SH-SY5Y (cell line): Measurements from ENCODE around the gene DIDO1.

Source experiments
- GATA2 ChIP-seq: IDR thresholded peaks from 2 replicates; pipeline ENCODE4 v1.6.1; 2011; ENCODE audit warnings: mild to moderate bottlenecking, low read depth, low read length
- GATA3 ChIP-seq: IDR thresholded peaks from 2 replicates; pipeline ENCODE4 v1.6.1; 2011; ENCODE audit warnings: low read depth, mild to moderate bottlenecking, low read length, moderate library complexity

DNA sequence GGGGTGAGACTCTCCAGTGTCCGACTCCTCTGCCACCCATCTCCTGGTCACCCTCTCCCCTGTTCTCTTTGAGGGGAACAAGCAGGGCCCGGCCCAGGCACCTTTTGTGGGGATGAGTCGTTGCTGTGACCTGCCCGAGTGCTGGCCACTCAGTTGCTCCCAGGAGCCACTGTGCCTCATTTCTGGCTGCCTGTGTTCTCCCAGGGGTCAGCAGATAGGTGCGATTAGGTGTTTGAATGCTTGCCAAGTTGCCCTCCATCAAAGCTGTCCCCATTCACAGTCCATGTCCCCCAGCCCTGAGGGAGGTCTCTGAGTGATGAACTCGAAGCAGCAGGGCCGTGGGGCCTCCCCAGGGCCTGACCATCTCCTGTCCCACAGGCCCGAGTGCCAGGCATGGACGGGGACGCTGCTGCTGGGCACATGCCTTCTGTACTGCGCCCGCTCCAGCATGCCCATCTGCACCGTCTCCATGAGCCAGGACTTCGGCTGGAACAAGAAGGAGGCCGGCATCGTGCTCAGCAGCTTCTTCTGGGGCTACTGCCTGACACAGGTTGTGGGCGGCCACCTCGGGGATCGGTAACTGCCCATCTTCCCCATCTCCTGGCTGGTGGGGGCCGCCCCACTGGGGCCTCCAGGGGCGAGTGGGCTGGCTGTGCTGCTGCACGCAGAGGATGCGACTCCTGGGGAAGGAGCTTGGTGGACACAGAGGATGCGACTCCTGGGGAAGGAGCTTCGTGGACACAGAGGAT is 30.3 kb upstream of the DIDO1 start:
- TF ChIP-seq GATA3, result no peak
- TF ChIP-seq GATA2, result no peak
